GM23338 (cell line): Measurements from ENCODE around the gene LAT. TPM values are rescaled to one million over a fixed set of nuclear protein-coding genes. Genes with fewer than 3 reads are reported as not detected.

ENCODE experiments used
- ATAC-seq: fragments of 200-7000 bp; cut with Tn5 transposase; 3 replicates; pipeline ENCODE4 v1.9.1; 2020
- DNase-seq: peaks from one replicate; pipeline ENCODE4 v3.0.0-alpha.2; 2015; ENCODE audit warnings: low spot score
- H2AFZ ChIP-seq: fragments of 200-600 bp; sonication (generic); 2 replicates; pipeline ENCODE4 v1.8.0; 2016; ENCODE audit warnings: antibody characterized with exemption, mild to moderate bottlenecking, moderate library complexity
- H3F3A ChIP-seq: fragments of 200-600 bp; sonication (generic); replicated peaks from 2 replicates; pipeline ENCODE4 v1.8.0; 2017; ENCODE audit warnings: antibody characterized with exemption, mixed run types, low read depth
- H3K27ac ChIP-seq: fragments of 200-600 bp; sonication (generic); 2 replicates; pipeline ENCODE4 v1.6.1; 2016; ENCODE audit warnings: low read depth
- H3K27me3 ChIP-seq: fragments of 200-600 bp; sonication (generic); 2 replicates; pipeline ENCODE4 v1.8.0; 2016; ENCODE audit warnings: mild to moderate bottlenecking, mixed run types, moderate library complexity; ENCODE audit not compliant: insufficient read depth
- H3K36me3 ChIP-seq: fragments of 200-600 bp; sonication (generic); 2 replicates; pipeline ENCODE4 v1.8.0; 2016; ENCODE audit warnings: mild to moderate bottlenecking; ENCODE audit not compliant: insufficient read depth
- H3K4me1 ChIP-seq: fragments of 200-600 bp; sonication (generic); 2 replicates; pipeline ENCODE4 v1.8.0; 2016; ENCODE audit warnings: mild to moderate bottlenecking, moderate library complexity; ENCODE audit not compliant: insufficient read depth
- H3K4me2 ChIP-seq: fragments of 200-600 bp; sonication (generic); 2 replicates; pipeline ENCODE4 v1.7.1; 2017; ENCODE audit warnings: mixed run types
- H3K4me3 ChIP-seq: fragments of 200-600 bp; sonication (generic); 2 replicates; pipeline ENCODE4 v1.6.1; 2016; ENCODE audit warnings: mixed run types
- H3K79me2 ChIP-seq: fragments of 200-600 bp; sonication (generic); replicated peaks from 2 replicates; pipeline ENCODE4 v1.8.0; 2017; ENCODE audit warnings: mild to moderate bottlenecking; ENCODE audit not compliant: insufficient read depth
- H3K9me2 ChIP-seq: fragments of 200-600 bp; sonication (generic); 2 replicates; pipeline ENCODE4 v1.8.0; 2017; ENCODE audit not compliant: insufficient read depth
- H4K20me1 ChIP-seq: fragments of 200-600 bp; sonication (generic); replicated peaks from 2 replicates; pipeline ENCODE4 v1.8.0; 2017; ENCODE audit warnings: mild to moderate bottlenecking; ENCODE audit not compliant: insufficient read depth
- H3K27ac Mint-ChIP-seq: 2 replicates; pipeline ENCODE4 v1.8.0; 2020; ENCODE audit warnings: inconsistent platforms, mild to moderate bottlenecking, moderate library complexity, mixed read lengths
- H3K27me3 Mint-ChIP-seq: 3 replicates; pipeline ENCODE4 v1.8.0; 2022; ENCODE audit warnings: low read depth, mild to moderate bottlenecking, moderate library complexity, mixed read lengths, inconsistent platforms; ENCODE audit not compliant: insufficient read depth, poor library complexity
- H3K36me3 Mint-ChIP-seq: 3 replicates; pipeline ENCODE4 v1.8.0; 2021; ENCODE audit warnings: low read depth, mild to moderate bottlenecking, inconsistent platforms, moderate library complexity, mixed read lengths
- H3K4me1 Mint-ChIP-seq: 3 replicates; pipeline ENCODE4 v1.8.0; 2020; ENCODE audit warnings: mild to moderate bottlenecking, inconsistent platforms, mixed read lengths
- H3K4me3 Mint-ChIP-seq: 3 replicates; pipeline ENCODE4 v1.8.0; 2021; ENCODE audit warnings: moderate library complexity, mild to moderate bottlenecking, inconsistent platforms, mixed read lengths
- H3K9me3 Mint-ChIP-seq: 3 replicates; pipeline ENCODE4 v1.8.0; 2020; ENCODE audit warnings: moderate library complexity, mild to moderate bottlenecking, inconsistent platforms, mixed read lengths
- CREB1 ChIP-seq: fragments of 250-450 bp; sonication (Bioruptor Pico); IDR thresholded peaks from 2 replicates; pipeline ENCODE4 v1.5.0; 2020; ENCODE audit warnings: low read depth, mild to moderate bottlenecking, moderate library complexity
- CTCF ChIP-seq, 2 experiments: fragments of 200-600 bp in 1 of 2; sonication (generic) in 1 of 2; conservative IDR thresholded peaks; 2 replicates each; pipeline versions ENCODE4 v1.5.1 to v1.6.1; 2016 to 2017; ENCODE audit warnings: antibody characterized with exemption in 2 of 2, low read depth in 2 of 2, mild to moderate bottlenecking in 2 of 2, moderate library complexity in 1 of 2
- ETS1 ChIP-seq: IDR thresholded peaks from 2 replicates; pipeline ENCODE4 v1.6.1; 2016; ENCODE audit warnings: antibody characterized with exemption
- EZH2 ChIP-seq: fragments of 200-600 bp; sonication (generic); IDR thresholded peaks from one replicate; pipeline ENCODE4 v1.8.0; 2017; ENCODE audit warnings: antibody characterized with exemption, mild to moderate bottlenecking, low read depth; ENCODE audit not compliant: unreplicated experiment
- EZH2phosphoT487 ChIP-seq: fragments of 200-600 bp; sonication (generic); IDR thresholded peaks from one replicate; pipeline ENCODE4 v1.8.1; 2018; ENCODE audit warnings: antibody characterized with exemption; ENCODE audit not compliant: unreplicated experiment
- JUNB ChIP-seq: IDR thresholded peaks from one replicate; pipeline ENCODE4 v1.6.1; 2016; ENCODE audit warnings: antibody characterized with exemption; ENCODE audit not compliant: unreplicated experiment
- NANOG ChIP-seq: IDR thresholded peaks from 2 replicates; pipeline ENCODE4 v1.6.1; 2016; ENCODE audit warnings: antibody characterized with exemption, borderline replicate concordance
- REST ChIP-seq: IDR thresholded peaks from one replicate; pipeline ENCODE4 v1.6.1; 2018; ENCODE audit warnings: antibody characterized with exemption; ENCODE audit not compliant: unreplicated experiment
- STAT1 ChIP-seq: IDR thresholded peaks from one replicate; pipeline ENCODE4 v1.6.1; 2016; ENCODE audit warnings: antibody characterized with exemption; ENCODE audit not compliant: unreplicated experiment
- ZNF331 ChIP-seq: fragments of 250-450 bp; sonication (Bioruptor Pico); IDR thresholded peaks from 2 replicates; pipeline ENCODE4 v1.5.0; 2020; ENCODE audit warnings: low read depth, mild to moderate bottlenecking, moderate library complexity
- polyA plus RNA-seq: library from polyadenylated mRNA; unstranded; fragments of >200 nt; fragmentation: Nextera tagmentation; extraction: Ambion mirVana; gene quantifications from 2 replicates; pipeline ENCODE4 v1.2.1, GENCODE V29; 2016
- total RNA-seq: library from RNA; depleted of rRNA; stranded (reverse); fragments of >200 nt; shearing (Covaris generic); gene quantifications from 2 replicates; pipeline ENCODE4 v1.2.3, GENCODE V29; 2014

Gene LAT
- total and polyA plus RNA-seq, 2 experiments from 2014 or later, result 2.2 to 2.4 TPM

GRCh38 chr16:29011112-29011511 lies 26.3 kb downstream of the LAT start:
- Histone ChIP-seq H3F3A (no peaks in the 10 kb centered on the region), H3K27ac (no peak overlapping the region), H2AFZ (peak overlapping the region; percentile 52; the same call in 1 of the 2 replicates), H3K9me2 (no peaks in the 10 kb centered on the region), H3K79me2 (no peaks in the 10 kb centered on the region), H3K4me3 (no peak overlapping the region), H3K27me3 (no peaks in the 10 kb centered on the region), H3K4me1 (no peaks in the 10 kb centered on the region), H3K4me2 (no peak overlapping the region), H4K20me1 (no peaks in the 10 kb centered on the region), H3K36me3 (no peaks in the 10 kb centered on the region)
- TF ChIP-seq ETS1, result no peak
- no peak for TF ChIP-seq EZH2
- peak; percentile 43 to 68 for TF ChIP-seq CTCF (conservative IDR thresholded peaks at IDR 0.05; ENCODE audit: low read depth in 2 of 2)
- TF ChIP-seq NANOG, result no peak
- TF ChIP-seq REST, result no peak
- H3K27me3 Mint-ChIP-seq, result peaks cover 3% of the 10 kb centered on the region
- no peak overlapping the region for H3K4me3 Mint-ChIP-seq
- H3K27ac Mint-ChIP-seq, result no peak overlapping the region
- H3K4me1 Mint-ChIP-seq, result peaks cover 1% of the 10 kb centered on the region; the same call in 2 of the 3 replicates
- ATAC-seq, result peak; percentile 97
- DNase-seq, result peak; percentile 78
- H3K36me3 Mint-ChIP-seq, result no peaks in the 10 kb centered on the region
- H3K9me3 Mint-ChIP-seq, result no peaks in the 10 kb centered on the region

- no peaks in the 10 kb centered on the region for H3K9me3 Mint-ChIP-seq
- TF ChIP-seq JUNB, result no peak
- no peak for TF ChIP-seq EZH2
- no peak for TF ChIP-seq ETS1
- no peak for TF ChIP-seq CREB1 (CRISPR knock-in tag)
- no peak for TF ChIP-seq REST
- no peak for TF ChIP-seq ZNF331
- no peak for TF ChIP-seq STAT1
- no peak for TF ChIP-seq CTCF (conservative IDR thresholded peaks at IDR 0.05; ENCODE audit: low read depth in 2 of 2)
- no peak for TF ChIP-seq EZH2phosphoT487
Measured at GRCh38 chr16:29011851-29012250, 27.0 kb downstream of the LAT start.

More at GRCh38 chr16:29011851-29012250, 27.0 kb downstream of the LAT start:
- H3K79me2 ChIP-seq, result no peaks in the 10 kb centered on the region
- ATAC-seq (no peak), DNase-seq (no peak)
- no peaks in the 10 kb centered on the region for H3K4me1 ChIP-seq
- Mint-ChIP-seq H3K27me3 (peaks cover 3% of the 10 kb centered on the region), H3K27ac (no peak overlapping the region), H3K36me3 (no peaks in the 10 kb centered on the region), H3K4me1 (no peaks in the 10 kb centered on the region), H3K4me3 (no peak overlapping the region)
- H2AFZ ChIP-seq, result no peak overlapping the region
- H3K4me2 ChIP-seq, result no peak overlapping the region
- H3K36me3 ChIP-seq, result no peaks in the 10 kb centered on the region
- no peak overlapping the region for H3K4me3 ChIP-seq
- H3K27me3 ChIP-seq, result no peaks in the 10 kb centered on the region
- H4K20me1 ChIP-seq, result no peaks in the 10 kb centered on the region
- H3F3A ChIP-seq, result no peaks in the 10 kb centered on the region
- no peak overlapping the region for H3K27ac ChIP-seq
- no peaks in the 10 kb centered on the region for H3K9me2 ChIP-seq
